ENCODE measurements around the gene AMPH.
"Not testable (repeated sequence)": the region's sequence is repeated elsewhere in the genome, so short reads cannot be mapped to it uniquely, and the experiment has no call there.

Gene AMPH

GRCh38 chr7:38628630-38629385 is 2.4 kb downstream of the AMPH start:
- DNase-seq (ENCODE audit: low spot score): no peak

- no peak for DNase-seq (ENCODE audit: low spot score)
Measured at GRCh38 chr7:38625866-38626265, 5.3 kb downstream of the AMPH start.

DNA sequence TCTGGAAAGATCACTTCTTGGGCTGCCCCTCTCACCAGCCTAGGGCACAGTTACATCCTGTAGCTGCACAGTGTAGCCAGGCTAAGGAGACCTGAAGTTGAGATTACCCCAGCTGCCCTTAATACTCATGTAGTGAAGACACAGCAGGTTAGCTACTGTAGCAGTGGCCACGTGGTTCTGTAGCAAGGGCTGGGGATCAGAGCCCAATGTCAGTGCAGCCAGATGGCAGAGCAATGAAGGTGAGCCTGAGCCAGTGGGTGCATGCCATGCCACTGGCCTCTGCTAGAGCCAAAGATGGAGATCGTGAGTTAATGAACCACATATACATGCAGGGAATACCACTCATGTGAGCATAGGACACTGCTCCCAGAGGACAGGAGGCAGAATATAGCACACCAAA is 15.5 kb downstream of the AMPH start:
- DNase-seq (ENCODE audit: low spot score): no peak

DNA sequence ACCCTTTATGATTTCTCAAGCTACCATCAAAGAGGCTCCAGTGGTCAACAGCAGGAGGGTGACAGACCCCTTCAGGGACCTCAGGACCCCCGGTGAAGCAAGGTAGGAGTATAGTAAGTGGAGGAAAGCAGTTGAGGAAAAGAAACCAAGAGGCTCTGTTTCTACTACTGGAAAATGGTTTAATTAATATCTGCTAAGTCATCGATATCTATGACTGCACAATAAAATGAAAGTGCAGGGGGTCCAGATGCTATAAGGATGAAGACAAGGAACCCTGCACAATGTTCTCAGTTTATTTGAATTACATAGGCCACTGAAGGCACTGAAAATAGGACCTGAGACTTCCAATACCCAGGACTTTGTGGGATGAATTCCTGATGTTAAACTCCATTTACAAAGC is 23.7 kb downstream of the AMPH start:
- DNase-seq (ENCODE audit: low spot score): no peak

DNA sequence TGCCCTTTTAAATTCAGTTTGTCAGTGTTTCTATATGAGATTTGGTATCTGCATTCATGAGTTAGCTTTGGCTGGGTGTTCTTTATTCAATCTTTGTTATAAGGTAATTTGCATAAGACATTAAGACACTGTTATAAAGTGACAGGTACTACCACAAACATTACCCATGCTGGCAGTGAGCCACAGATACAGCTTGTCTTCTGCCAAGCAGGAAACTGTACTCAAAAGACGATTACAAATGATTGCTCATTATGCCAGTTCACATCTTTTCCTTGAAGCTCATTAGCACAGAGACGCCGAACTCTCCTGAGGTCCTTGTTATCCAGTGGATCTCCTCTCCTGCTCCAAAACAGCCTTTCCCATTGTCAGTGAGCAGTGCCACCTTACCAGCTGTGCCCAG is 30.4 kb downstream of the AMPH start:
- DNase-seq (ENCODE audit: low spot score): no peak

- no peak for DNase-seq (ENCODE audit: low spot score)
Measured at GRCh38 chr7:38594949-38595348, 36.2 kb downstream of the AMPH start.

GRCh38 chr7:38592737-38593288 is 38.4 kb downstream of the AMPH start:
- no peak for DNase-seq (ENCODE audit: low spot score)

GRCh38 chr7:38585572-38586354 is 45.4 kb downstream of the AMPH start:
- DNase-seq (ENCODE audit: low spot score): no peak

DNA sequence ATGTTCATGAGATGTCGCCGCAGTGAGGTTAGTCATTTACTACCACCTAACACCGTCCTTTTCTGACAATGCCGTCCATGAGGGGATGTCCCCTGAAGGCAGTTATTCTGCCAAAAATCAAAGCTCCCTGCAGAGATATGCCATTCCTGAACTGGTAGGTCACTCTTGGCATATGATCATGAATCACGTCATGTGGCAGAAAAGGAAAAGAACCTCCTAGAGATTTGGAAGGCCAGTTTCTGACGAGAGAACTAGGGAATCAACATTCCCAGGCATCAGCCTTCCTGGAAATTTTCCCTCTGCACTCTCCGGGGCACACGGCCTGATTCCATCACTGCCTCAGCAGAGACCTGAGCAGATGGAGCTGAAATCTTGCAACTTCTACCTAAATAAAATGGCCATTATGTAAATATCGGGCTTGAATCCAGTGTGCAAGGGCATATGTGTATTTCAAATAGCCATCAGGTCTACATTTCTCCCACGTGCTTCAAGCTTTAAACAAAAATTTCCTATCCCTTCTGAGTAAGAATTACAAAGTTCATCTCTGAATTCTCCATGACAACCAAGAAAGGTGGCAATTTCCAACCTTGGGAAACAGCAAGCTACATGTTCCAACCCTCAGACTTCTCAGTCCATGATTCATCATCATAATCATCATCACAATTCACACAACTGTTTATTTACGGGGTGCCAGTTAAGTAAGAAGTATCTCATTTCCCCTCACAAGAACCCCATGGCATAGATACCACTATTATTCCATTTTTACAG is 46.5 kb downstream of the AMPH start:
- DNase-seq (ENCODE audit: low spot score): no peak

DNA sequence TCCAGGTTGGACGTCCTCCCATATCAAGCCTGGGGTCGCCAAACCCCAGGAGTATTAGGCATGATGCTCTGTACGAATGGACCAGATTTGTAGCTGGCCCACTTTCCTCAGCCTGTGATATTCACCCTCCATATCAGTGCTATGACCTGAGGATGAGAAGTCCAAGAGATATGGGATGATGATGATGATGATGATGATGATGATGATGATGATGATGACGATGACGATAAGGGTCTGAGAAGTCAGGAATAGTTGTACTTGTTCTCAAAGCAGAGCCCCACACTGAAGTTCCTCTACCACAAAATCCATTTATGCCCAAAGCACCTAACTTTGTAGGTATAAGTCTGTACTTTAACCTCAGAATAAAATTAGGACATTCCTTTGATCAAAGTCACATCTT is 50.7 kb downstream of the AMPH start:
- no peak for DNase-seq (ENCODE audit: low spot score)

GRCh38 chr7:38574086-38574485 is 57.1 kb downstream of the AMPH start:
- no peak for DNase-seq (ENCODE audit: low spot score)

DNA sequence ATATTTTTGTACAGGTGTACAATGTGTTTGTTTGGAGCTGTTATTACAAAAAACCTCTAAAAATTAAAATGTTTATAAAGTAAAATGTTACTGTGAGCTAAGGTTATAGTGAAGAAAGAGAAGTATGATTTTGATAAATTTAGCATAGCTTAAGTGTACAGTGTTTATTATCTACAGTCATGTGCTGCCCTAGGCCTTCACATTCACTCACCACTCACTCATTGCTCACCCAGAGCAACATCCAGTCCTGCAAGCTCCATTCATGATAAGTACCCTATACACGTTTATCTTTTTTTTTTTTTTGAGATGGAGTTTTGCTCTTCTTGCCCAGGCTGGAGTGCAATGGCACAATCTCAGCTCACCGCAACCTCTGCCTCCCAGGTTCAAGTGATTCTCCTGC is 59.6 kb downstream of the AMPH start:
- DNase-seq (ENCODE audit: low spot score): not testable (repeated sequence)

GRCh38 chr7:38568497-38568896 is 62.7 kb downstream of the AMPH start:
- no peak for DNase-seq (ENCODE audit: low spot score)

DNA sequence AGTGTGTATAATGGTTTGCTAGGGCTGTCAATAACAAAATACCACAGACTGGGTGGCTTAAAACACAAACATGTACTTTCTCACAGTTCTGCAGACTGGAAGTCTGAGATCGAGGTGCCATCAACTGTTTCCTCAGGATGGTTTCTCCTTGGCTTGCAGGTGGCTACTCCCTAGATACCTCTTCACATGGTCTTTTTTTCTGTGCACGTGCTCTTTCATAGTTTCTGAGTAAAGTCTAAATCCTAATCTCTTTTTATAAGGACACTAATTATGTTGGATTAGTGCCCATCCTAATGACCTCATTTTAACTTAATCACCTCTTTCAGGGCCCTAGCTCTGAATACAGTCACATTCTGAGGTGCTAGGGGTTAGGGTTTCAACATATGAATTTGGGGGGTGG is 65.9 kb downstream of the AMPH start:
- DNase-seq (ENCODE audit: low spot score): no peak

GRCh38 chr7:38563741-38564140 is 67.4 kb downstream of the AMPH start:
- no peak for DNase-seq (ENCODE audit: low spot score)

DNA sequence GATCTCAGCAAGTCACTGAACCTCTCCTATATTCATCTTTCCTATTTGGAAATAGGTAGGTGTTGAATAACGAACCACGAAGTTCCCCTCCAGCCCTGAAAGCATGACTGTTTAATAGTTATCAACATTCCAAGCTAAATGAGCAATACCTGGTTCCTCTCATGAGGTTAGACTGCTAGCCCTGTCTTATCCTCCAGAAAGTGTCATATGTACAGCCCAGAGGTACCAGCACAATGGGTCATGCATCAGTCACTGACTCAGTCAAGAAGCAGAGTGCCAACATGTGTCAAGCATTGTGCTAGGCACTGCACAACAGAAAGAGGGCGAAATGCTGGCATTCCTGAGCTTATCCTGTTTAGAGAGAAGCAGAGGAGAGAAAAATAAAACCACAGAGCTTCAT is 70.0 kb downstream of the AMPH start:
- no peak for DNase-seq (ENCODE audit: low spot score)

DNA sequence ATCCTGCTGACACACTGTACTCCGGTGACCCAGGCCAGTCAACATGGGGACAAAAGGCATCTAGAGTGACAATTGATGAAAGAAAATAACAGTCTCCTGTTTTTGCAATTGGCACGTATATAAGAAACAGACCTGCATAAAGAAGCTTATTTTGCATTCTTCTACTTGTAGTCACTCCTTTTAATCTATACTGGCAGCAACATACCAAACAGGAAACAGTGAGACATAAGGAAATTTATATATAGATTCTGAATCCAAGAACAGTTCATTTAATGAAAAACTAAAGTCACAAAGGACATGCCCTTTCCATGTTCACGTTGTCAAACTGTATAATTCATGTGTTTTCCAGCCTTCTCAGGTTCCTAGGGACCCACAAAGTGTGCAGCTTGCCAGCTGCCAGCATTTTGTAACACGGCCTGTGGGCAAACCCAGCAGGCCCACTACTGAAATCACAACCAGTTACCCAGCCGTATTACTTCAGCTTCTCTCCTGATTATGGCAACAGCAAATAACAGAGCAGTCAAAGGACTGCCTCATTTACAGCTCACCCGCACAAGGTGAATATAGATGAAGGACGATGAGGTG is 72.3 kb downstream of the AMPH start:
- no peak for DNase-seq (ENCODE audit: low spot score)

DNA sequence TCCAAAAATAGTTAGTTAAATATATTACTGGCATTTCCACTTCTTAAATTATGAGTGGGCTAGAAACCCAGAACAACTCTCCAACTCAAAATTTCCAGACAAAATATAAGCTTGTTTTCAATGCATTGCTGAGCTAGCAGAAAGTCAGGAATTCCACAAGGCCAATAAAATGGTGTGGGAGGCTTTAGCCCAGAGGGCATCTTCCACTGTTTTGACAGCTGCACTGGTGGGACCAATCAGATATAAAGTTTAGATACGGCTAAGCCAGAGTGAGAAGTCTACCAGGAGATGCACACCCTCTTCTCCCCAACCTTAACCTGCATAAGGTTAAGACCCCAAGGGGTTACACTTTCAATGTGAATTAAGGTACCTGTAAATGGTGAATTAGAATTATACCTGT is 76.6 kb downstream of the AMPH start:
- no peak for DNase-seq (ENCODE audit: low spot score)

DNA sequence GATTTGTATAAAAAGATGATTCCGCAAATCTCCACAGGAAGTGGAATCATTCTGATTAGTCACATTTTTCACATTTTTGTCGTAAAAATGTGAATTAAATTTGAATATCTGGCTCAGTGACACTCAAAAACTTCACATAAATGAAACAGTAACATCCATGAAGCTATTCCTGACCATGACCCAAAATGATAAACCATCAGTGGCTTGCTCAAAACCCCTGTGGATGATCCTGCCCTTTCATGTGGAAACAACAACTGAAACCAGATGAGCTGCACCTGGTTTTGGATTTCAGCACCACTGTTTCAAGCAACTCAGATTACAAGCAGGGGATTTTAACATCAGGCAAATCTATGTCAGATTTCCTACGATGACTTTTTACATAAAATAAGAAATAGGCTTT is 80.3 kb downstream of the AMPH start:
- no peak for DNase-seq (ENCODE audit: low spot score)

- DNase-seq (ENCODE audit: low spot score): no peak
Measured at GRCh38 chr7:38548605-38549004, 82.6 kb downstream of the AMPH start.

- no peak for DNase-seq (ENCODE audit: low spot score)
Measured at GRCh38 chr7:38546763-38547162, 84.4 kb downstream of the AMPH start.

DNA sequence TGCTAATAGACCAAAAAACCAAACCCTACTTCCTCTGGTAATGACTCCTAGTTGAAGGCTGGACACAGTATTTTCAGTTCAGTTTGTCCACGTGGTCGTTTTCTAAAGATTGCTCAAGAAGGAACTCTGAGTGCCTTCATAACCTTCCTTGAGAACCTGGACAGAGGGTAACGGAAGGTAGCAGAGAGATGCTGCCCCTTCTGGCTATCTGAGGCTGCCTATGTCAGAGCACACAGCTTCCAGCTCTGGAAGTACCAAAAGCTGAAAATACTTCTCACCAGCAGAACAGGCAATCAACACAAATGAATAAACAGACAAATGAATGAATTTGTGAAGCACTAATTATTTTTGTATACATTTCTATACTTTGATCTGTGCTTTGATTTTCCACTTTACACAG is 85.2 kb downstream of the AMPH start:
- no peak for DNase-seq (ENCODE audit: low spot score)

All from globus pallidus (tissue), 1 donor.